Measurements from ENCODE around the gene CHN1.

CHN1 gene

GRCh38 chr2:174924061-174924693 lies 81.0 kb downstream of the CHN1 start:
- DNase-seq (ENCODE audit: low read depth in 2 of 2), result no peak

- no peak for DNase-seq (ENCODE audit: low read depth in 2 of 2)
Measured at GRCh38 chr2:174919947-174920595, 85.1 kb downstream of the CHN1 start.

- no peak for DNase-seq (ENCODE audit: low read depth in 2 of 2)
Measured at GRCh38 chr2:174918886-174919526, 86.2 kb downstream of the CHN1 start.

GRCh38 chr2:174916270-174916930 lies 88.8 kb downstream of the CHN1 start:
- no peak for DNase-seq (ENCODE audit: low read depth in 2 of 2)

DNA sequence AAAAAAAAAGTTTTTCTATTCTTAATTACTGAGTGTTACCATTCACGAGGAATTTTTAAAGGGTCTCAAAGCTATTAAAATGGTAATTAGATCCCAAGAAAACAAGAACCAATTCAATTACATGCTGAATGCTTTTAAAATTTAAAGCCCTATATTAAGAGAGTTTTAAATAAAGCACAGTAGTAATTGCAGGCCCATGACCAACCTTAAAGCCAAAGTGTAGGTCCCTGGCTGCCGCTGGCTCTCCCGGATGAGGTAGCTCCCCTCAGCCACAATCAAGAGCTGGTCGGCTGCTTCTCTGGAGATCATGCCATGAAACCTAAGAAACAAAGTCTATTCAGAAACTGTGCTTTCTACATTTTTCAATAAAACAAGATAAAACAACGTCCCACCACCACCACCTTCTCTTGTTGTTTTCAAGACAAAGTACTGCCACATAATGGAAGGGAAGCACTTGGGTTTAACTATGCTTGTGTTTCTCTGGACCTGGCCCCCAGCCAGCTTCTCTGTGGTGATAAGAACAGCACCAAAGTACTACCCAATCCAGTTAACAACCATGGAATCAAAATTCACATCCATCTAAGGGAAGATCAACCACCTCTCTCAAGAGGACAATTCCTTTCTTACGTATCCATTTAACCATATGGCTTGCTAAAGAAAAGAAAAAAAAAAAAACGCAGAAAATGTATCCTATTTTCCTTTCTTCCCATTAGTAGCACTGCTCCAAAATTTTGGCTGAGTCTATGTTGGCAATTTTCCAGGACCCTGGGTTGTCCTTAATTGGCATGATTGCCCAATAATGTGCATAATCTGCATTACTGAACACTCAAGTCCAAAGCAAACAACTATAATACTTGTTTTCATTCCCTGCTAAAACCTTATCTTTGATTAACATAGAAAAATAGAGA lies 90.1 kb downstream of the CHN1 start:
- no peak for DNase-seq (ENCODE audit: low read depth in 2 of 2)

- no peak for DNase-seq (ENCODE audit: low read depth in 2 of 2)
Measured at GRCh38 chr2:174908284-174908683, 96.9 kb downstream of the CHN1 start.

GRCh38 chr2:174903264-174903556 lies 102.0 kb downstream of the CHN1 start:
- no peak for DNase-seq (ENCODE audit: low read depth in 2 of 2)

GRCh38 chr2:174902506-174903263 lies 102.5 kb downstream of the CHN1 start:
- DNase-seq (ENCODE audit: low read depth in 2 of 2), result no peak

- DNase-seq (ENCODE audit: low read depth in 2 of 2), result no peak
Measured at GRCh38 chr2:174901075-174901474, 104.1 kb downstream of the CHN1 start.

DNA sequence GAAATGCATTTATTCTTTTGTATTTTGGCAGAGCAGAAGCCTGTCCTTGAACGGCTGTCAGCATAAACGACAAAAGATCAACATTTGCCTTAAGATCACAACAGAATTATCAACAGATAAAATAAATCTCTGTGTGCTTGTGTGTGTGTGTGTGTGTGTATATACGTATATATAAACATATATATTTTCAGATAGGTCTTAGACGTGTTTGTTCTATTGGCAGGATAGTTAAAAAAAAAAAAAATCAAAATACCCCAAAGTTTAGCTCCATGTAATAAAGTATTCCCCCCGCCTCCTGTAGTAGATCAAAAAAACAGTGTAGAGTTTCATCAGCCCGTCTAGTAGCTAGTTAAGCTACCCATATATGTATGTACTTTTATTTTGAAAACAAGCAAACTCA lies 107.9 kb downstream of the CHN1 start:
- no peak for DNase-seq (ENCODE audit: low read depth in 2 of 2)

GRCh38 chr2:174893018-174893417 lies 112.2 kb downstream of the CHN1 start:
- DNase-seq (ENCODE audit: low read depth in 2 of 2), result no peak

DNA sequence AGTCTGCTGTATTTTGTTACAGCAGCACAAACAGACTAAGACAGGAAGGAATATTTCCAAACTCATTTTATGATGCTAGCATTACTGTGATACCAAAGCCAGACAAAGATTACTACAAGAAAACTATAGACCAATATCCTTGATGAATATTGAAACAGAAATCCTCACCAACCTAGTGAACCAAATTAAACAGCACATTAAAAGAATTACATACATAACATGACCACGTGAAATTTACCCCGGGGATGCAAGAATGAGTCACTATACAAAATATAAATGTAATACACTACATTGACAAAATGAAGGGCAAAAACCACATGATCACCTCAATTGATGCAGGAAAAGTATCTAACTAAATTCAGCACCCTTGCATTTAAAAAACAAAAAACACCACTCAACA lies 112.6 kb downstream of the CHN1 start:
- DNase-seq (ENCODE audit: low read depth in 2 of 2), result no peak

DNA sequence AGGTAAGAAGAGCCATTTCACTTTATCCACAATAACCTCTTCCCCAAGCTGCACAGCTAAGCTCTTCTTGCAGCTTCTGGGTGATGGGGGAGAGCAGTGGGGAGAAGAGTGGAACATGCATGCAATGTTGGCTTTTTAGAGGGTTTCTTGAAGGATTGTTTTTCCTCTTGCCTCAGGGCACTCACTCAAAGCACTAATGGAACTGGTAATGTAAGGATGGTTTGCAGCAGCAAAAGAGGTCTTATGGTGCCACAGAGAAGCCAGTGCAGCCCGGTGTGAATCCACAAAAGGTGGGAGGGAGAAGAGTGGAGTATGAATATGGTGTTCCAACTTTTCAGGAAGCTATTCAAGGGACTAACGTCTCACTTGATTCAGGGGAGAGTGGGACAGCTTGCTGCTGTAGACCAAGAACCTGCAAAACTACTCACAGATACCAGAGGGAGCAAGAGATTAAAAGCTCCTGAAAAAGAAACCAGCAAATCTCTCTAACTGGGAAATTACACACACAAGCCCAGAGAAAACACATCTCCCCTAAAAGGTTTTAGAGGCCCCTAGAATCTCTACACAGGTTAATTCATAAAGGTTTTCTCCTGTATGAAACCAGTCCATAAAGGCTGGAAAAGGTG lies 116.4 kb downstream of the CHN1 start:
- no peak for DNase-seq (ENCODE audit: low read depth in 2 of 2)

DNA sequence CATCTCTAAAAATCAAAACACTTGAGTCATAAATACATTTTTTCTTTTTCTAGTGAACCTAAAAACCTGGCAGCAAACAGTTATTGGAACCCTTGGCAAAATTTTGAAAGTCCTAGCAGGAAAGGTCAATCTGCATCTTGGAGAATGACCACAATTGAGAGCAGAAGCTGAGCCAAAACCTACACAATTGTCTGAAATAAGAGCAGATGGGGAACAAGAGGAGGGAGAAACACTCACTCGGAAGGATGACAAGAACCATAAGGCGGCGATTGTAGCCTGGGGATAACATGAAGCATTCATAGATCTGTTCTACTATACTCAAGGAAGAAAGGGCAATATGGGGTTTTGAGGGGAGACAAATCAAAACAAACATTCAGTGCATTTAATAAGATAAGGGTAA lies 117.0 kb downstream of the CHN1 start:
- no peak for DNase-seq (ENCODE audit: low read depth in 2 of 2)

DNA sequence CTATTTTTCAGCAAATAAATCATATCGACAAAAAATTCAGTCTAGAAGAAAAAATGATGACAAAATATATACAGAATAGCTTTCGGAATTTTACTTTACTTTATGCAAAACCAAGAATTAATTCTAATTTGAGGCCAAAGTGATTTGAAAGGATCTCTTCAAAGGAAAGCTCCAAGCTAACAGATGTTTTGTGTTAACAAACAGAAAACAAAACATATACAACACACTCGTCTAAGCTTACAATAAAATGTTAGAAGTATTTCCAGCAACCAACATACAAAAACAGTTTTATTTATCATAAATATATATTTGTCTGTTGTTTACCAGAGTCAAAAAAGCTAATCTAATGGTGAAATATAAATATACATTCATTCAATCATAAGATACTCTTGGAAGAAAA lies 122.8 kb downstream of the CHN1 start:
- DNase-seq (ENCODE audit: low read depth in 2 of 2), result no peak

- DNase-seq (ENCODE audit: low read depth in 2 of 2), result no peak
Measured at GRCh38 chr2:174881678-174882077, 123.5 kb downstream of the CHN1 start.

DNA sequence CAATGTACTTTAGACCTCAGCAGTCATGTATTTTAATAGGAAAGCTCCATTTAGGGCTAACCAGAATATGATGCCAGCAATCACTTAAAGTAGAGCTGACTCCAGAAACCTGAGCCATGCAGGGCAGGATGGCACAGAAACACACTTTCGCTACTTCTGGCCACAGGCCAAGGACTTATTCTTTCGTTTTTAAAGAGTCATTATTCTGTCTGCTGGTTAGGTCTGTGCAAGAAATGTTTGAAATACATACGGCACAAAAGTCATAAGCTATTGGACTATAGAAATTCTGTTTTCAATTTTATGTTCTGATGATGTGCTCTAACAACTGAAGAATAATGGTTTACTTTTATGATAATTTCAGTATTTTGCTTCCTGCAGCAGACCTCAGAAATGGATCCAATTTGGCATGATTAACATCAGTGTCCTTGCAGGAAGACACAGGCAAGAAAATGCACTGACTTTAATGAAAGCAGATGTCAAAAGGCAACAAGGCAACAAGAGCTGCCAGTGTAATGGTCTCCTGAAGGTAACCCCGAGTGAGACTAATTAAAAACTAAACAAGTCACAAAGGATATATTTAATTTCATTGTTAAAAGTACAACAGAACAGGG lies 126.5 kb downstream of the CHN1 start:
- DNase-seq (ENCODE audit: low read depth in 2 of 2), result no peak

DNA sequence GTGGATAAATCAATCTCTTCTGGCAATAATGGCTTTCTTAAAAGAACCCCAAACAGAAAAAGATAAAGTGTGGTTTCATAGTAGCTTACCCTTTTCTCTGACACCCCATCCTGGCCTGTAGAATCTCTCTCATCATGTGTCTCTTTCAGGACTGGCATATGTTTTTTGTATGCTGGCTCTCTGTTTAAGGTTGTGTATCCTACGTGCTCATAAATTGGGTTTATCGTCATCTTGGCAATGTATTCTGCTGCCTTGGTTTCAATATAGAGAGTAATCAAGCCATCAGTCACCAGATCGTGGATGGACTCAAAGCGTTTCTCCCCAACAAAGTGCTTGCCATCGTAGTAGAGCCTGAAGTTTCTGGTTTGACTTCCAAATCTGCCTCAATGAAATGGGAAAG lies 127.4 kb downstream of the CHN1 start:
- no peak for DNase-seq (ENCODE audit: low read depth in 2 of 2)

GRCh38 chr2:174877301-174877700 lies 127.9 kb downstream of the CHN1 start:
- no peak for DNase-seq (ENCODE audit: low read depth in 2 of 2)

DNA sequence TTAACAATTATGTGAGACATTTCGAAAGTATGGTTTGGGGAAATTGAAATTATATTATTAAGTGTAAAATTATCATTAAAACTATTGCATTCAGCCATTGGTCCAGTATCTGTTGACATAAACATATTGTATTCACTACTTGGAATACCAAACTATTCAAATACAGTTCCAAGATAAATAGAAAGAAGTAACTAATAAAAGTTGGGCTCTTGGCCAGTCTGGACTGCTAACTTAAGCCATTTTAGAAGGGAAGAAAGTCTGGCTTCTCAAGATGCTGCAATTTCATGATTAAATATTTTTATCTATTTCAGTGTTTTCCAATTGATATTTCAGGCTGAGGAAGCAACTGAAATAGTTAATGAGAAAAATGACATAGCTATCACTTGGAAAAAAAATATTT lies 131.1 kb downstream of the CHN1 start:
- DNase-seq (ENCODE audit: low read depth in 2 of 2), result no peak
